Caco-2 (cell line): ENCODE results near the gene SMYD3. TPM values are rescaled to one million over a fixed set of nuclear protein-coding genes. Genes with fewer than 3 reads are reported as not detected.

Experiments
- BruUV-seq: library from RNA; stranded (reverse); fragments of 400-500 nt; replicated peaks from 2 replicates; lab custom pipeline; 2021; lab: Mats Ljungman, UMichigan
- CTCF ChIA-PET: fragments of 300-600 bp; sonication (Branson Sonifier 250); formaldehyde crosslinking; loops from one replicate; lab custom pipeline; 2022; ENCODE audit warnings: antibody characterized with exemption; lab: Charles Lee
- POLR2A ChIA-PET: fragments of 300-600 bp; sonication (Branson Sonifier 250); formaldehyde crosslinking; loops from one replicate; lab custom pipeline; 2022; ENCODE audit warnings: antibody characterized with exemption; lab: Charles Lee
- DNase-seq, 2 experiments: peaks; one replicate each; pipeline versions ENCODE4 v3.0.0 to v3.0.0-alpha.2; 2020 to 2022
- H3K27me3 ChIP-seq: replicated peaks from 2 replicates; pipeline ENCODE4 v1.6.0; 2011; ENCODE audit warnings: low read length; ENCODE audit not compliant: control insufficient read depth, insufficient read depth
- H3K36me3 ChIP-seq: 2 replicates; pipeline ENCODE4 v1.5.1; 2011; ENCODE audit warnings: low read length; ENCODE audit not compliant: control insufficient read depth, insufficient read depth
- H3K4me1 ChIP-seq: fragments of 250-450 bp; sonication (Bioruptor Pico); 2 replicates; pipeline ENCODE4 v1.5.1; 2020; ENCODE audit warnings: mild to moderate bottlenecking
- H3K4me3 ChIP-seq: 2 replicates; pipeline ENCODE4 v1.5.1; 2011; ENCODE audit warnings: low read depth, mild to moderate bottlenecking, control low read depth, low read length
- H3K9me3 ChIP-seq: fragments of 250-450 bp; sonication (Bioruptor Pico); 2 replicates; pipeline ENCODE4 v1.5.1; 2020; ENCODE audit warnings: mild to moderate bottlenecking, moderate library complexity
- H3K27ac Mint-ChIP-seq: one replicate; pipeline ENCODE4 v1.8.0; 2022; ENCODE audit warnings: mixed read lengths; ENCODE audit not compliant: unreplicated experiment
- H3K27me3 Mint-ChIP-seq: one replicate; pipeline ENCODE4 v1.8.0; 2022; ENCODE audit warnings: mixed read lengths; ENCODE audit not compliant: insufficient read depth, unreplicated experiment
- H3K36me3 Mint-ChIP-seq: one replicate; pipeline ENCODE4 v1.8.0; 2022; ENCODE audit warnings: mild to moderate bottlenecking, mixed read lengths; ENCODE audit not compliant: insufficient read depth, unreplicated experiment
- H3K4me1 Mint-ChIP-seq: one replicate; pipeline ENCODE4 v1.8.0; 2022; ENCODE audit warnings: low read depth, mixed read lengths; ENCODE audit not compliant: unreplicated experiment
- H3K4me3 Mint-ChIP-seq: one replicate; pipeline ENCODE4 v1.8.0; 2022; ENCODE audit warnings: mild to moderate bottlenecking, moderate library complexity, mixed read lengths; ENCODE audit not compliant: unreplicated experiment
- H3K9me3 Mint-ChIP-seq: one replicate; pipeline ENCODE4 v1.8.0; 2022; ENCODE audit warnings: mixed read lengths; ENCODE audit not compliant: unreplicated experiment
- CTCF ChIP-seq, 2 experiments: fragments of 200-600 bp in 1 of 2; IDR thresholded peaks; 1 replicate in 1 of 2; 2 replicates in 1 of 2; pipeline versions ENCODE4 v1.5.1 to v1.8.0; 2011 to 2022; ENCODE audit warnings: antibody characterized with exemption in 1 of 2, control low read depth in 1 of 2, inconsistent platforms in 1 of 2, low read depth in 1 of 2, low read length in 1 of 2, mild to moderate bottlenecking in 1 of 2, moderate library complexity in 1 of 2; ENCODE audit not compliant: insufficient read depth in 1 of 2, severe bottlenecking in 1 of 2, unreplicated experiment in 1 of 2
- intact Hi-C: fragments of 100-400 bp; cut with micrococcal nuclease; formaldehyde crosslinking; loops from one replicate; pipeline ENCODE4 v1.10.0; 2022; ENCODE audit not compliant: unreplicated experiment
- total RNA-seq: library from RNA; stranded (reverse); gene quantifications from 2 replicates; pipeline ENCODE4 v1.2.3, GENCODE V29; 2022

SMYD3 gene
- total RNA-seq, 1 experiment from 2014 or later = 33.0 TPM

- Mint-ChIP-seq H3K4me3 (no peak overlapping the region), H3K27ac (no peak overlapping the region), H3K9me3 (no peaks in the 10 kb centered on the region), H3K4me1 (peaks cover 9% of the 10 kb centered on the region), H3K36me3 (no peaks in the 10 kb centered on the region), H3K27me3 (no peaks in the 10 kb centered on the region)
- no peak overlapping the region for H3K4me3 ChIP-seq
- H3K4me1 ChIP-seq = peaks cover 5% of the 10 kb centered on the region
- no peak for TF ChIP-seq CTCF (IDR thresholded peaks at IDR 0.05; ENCODE audit: insufficient read depth in 1 of 2, low read depth in 1 of 2, low read length in 1 of 2, severe bottlenecking in 1 of 2, unreplicated experiment in 1 of 2)
- BruUV-seq = no TSS peak
- no peaks in the 10 kb centered on the region for H3K27me3 ChIP-seq
- POLR2A ChIA-PET = no interaction called here
- DNase-seq = no peak
- no peaks in the 10 kb centered on the region for H3K36me3 ChIP-seq
- CTCF ChIA-PET = no interaction called here
- H3K9me3 ChIP-seq = peaks cover 18% of the 10 kb centered on the region
- intact Hi-C loops = no loop called here
Observed at GRCh38 chr1:246510147-246511030, 3.3 kb upstream of the SMYD3 start.

- Mint-ChIP-seq H3K27me3 (no peaks in the 10 kb centered on the region), H3K9me3 (no peaks in the 10 kb centered on the region), H3K4me3 (no peak overlapping the region), H3K4me1 (peaks cover 9% of the 10 kb centered on the region), H3K36me3 (no peaks in the 10 kb centered on the region), H3K27ac (no peak overlapping the region)
- peaks cover 6% of the 10 kb centered on the region; the same call in 1 of the 2 replicates for H3K9me3 ChIP-seq
- H3K36me3 ChIP-seq = no peaks in the 10 kb centered on the region
- no peak for TF ChIP-seq CTCF (IDR thresholded peaks at IDR 0.05; ENCODE audit: insufficient read depth in 1 of 2, low read depth in 1 of 2, low read length in 1 of 2, severe bottlenecking in 1 of 2, unreplicated experiment in 1 of 2)
- intact Hi-C loops = loop anchor here (5.0 kb wide), 1 partner anchor 98 kb away; no protein-coding TSS in a partner anchor
- H3K27me3 ChIP-seq = no peaks in the 10 kb centered on the region
- BruUV-seq = no TSS peak
- H3K4me1 ChIP-seq = peaks cover 5% of the 10 kb centered on the region
- no peak overlapping the region for H3K4me3 ChIP-seq
- ChIA-PET CTCF (no interaction called here), POLR2A (no interaction called here)
- DNase-seq = no peak
Observed at GRCh38 chr1:246508897-246509688, 2.0 kb upstream of the SMYD3 start.

GRCh38 chr1:246506367-246506673, 759 bp downstream of the SMYD3 start:
- Mint-ChIP-seq H3K27me3 (no peaks in the 10 kb centered on the region), H3K4me3 (peak overlapping the region; percentile 95), H3K9me3 (no peaks in the 10 kb centered on the region), H3K36me3 (no peaks in the 10 kb centered on the region), H3K4me1 (peaks cover 9% of the 10 kb centered on the region), H3K27ac (no peak overlapping the region)
- ChIA-PET POLR2A (no interaction called here), CTCF (no interaction called here)
- Histone ChIP-seq H3K27me3 (no peaks in the 10 kb centered on the region), H3K4me1 (peaks cover 5% of the 10 kb centered on the region), H3K4me3 (peak overlapping the region; percentile 98), H3K9me3 (no peaks in the 10 kb centered on the region), H3K36me3 (no peaks in the 10 kb centered on the region)
- no peak for DNase-seq
- TF ChIP-seq CTCF (IDR thresholded peaks at IDR 0.05; ENCODE audit: insufficient read depth in 1 of 2, low read depth in 1 of 2, low read length in 1 of 2, severe bottlenecking in 1 of 2, unreplicated experiment in 1 of 2) = no peak
- BruUV-seq = TSS peak; percentile 36
- intact Hi-C loops = loop anchor here (5.0 kb wide), 1 partner anchor 101 kb away; no protein-coding TSS in a partner anchor
